H9 (cell line): ENCODE results near the gene ARSG. TPM values are rescaled to one million over a fixed set of nuclear protein-coding genes. Genes with fewer than 3 reads are reported as not detected.

Experiments used
- DNase-seq: peaks from one replicate; pipeline ENCODE4 v3.0.0-alpha.2; 2017
- H2AFZ ChIP-seq: one replicate; pipeline ENCODE4 v1.6.1; 2013; ENCODE audit warnings: mild to moderate bottlenecking, low read length, control low read depth, moderate library complexity
- H2AK5ac ChIP-seq: 2 replicates; pipeline ENCODE4 v1.6.1; 2013; ENCODE audit warnings: low read length, control low read depth, mixed read lengths; ENCODE audit not compliant: insufficient read length
- H2BK120ac ChIP-seq: one replicate; pipeline ENCODE4 v1.6.1; 2013; ENCODE audit warnings: low read depth, mild to moderate bottlenecking, low read length, control low read depth, inconsistent platforms; ENCODE audit not compliant: poor library complexity, severe bottlenecking
- H2BK12ac ChIP-seq: 2 replicates; pipeline ENCODE4 v1.6.1; 2013; ENCODE audit warnings: low read length, control low read depth, mixed read lengths, low read depth; ENCODE audit not compliant: insufficient read length
- H2BK15ac ChIP-seq: 2 replicates; pipeline ENCODE4 v1.6.1; 2013; ENCODE audit warnings: low read depth, low read length, control low read depth
- H2BK20ac ChIP-seq: one replicate; pipeline ENCODE4 v1.6.1; 2013; ENCODE audit warnings: low read depth, mild to moderate bottlenecking, low read length, control low read depth, inconsistent platforms; ENCODE audit not compliant: poor library complexity, severe bottlenecking
- H2BK5ac ChIP-seq: 2 replicates; pipeline ENCODE4 v1.6.1; 2013; ENCODE audit warnings: low read length, control low read depth, mixed read lengths; ENCODE audit not compliant: insufficient read length
- H3K14ac ChIP-seq: 2 replicates; pipeline ENCODE4 v1.6.1; 2013; ENCODE audit warnings: low read length, control low read depth; ENCODE audit not compliant: insufficient read depth
- H3K18ac ChIP-seq: 2 replicates; pipeline ENCODE4 v1.6.1; 2013; ENCODE audit warnings: low read depth, mild to moderate bottlenecking, mixed read lengths, low read length, control low read depth; ENCODE audit not compliant: insufficient read length
- H3K23ac ChIP-seq: 2 replicates; pipeline ENCODE4 v1.6.1; 2013; ENCODE audit warnings: low read length, control low read depth, mixed read lengths, low read depth; ENCODE audit not compliant: insufficient read length
- H3K23me2 ChIP-seq: 2 replicates; pipeline ENCODE4 v1.6.1; 2013; ENCODE audit warnings: low read depth, mild to moderate bottlenecking, mixed read lengths, low read length, control low read depth; ENCODE audit not compliant: insufficient read length, poor library complexity, severe bottlenecking
- H3K27ac ChIP-seq: 2 replicates; pipeline ENCODE4 v1.5.1; 2013; ENCODE audit warnings: low read length, control low read depth, mixed read lengths, low read depth; ENCODE audit not compliant: insufficient read length
- H3K27me3 ChIP-seq: 2 replicates; pipeline ENCODE4 v1.6.1; 2013; ENCODE audit warnings: low read length, control low read depth, inconsistent platforms; ENCODE audit not compliant: insufficient read depth
- H3K4ac ChIP-seq: 2 replicates; pipeline ENCODE4 v1.6.1; 2013; ENCODE audit warnings: low read depth, mild to moderate bottlenecking, control low read depth, inconsistent platforms, low read length, moderate library complexity
- H3K4me1 ChIP-seq: 2 replicates; pipeline ENCODE4 v1.6.1; 2013; ENCODE audit warnings: low read length, control low read depth, inconsistent platforms; ENCODE audit not compliant: insufficient read depth
- H3K4me2 ChIP-seq: 2 replicates; pipeline ENCODE4 v1.6.1; 2013; ENCODE audit warnings: low read length, control low read depth, mixed read lengths; ENCODE audit not compliant: insufficient read length, insufficient read depth
- H3K56ac ChIP-seq: 2 replicates; pipeline ENCODE4 v1.6.1; 2013; ENCODE audit warnings: low read depth, mild to moderate bottlenecking, mixed read lengths, low read length, control low read depth; ENCODE audit not compliant: insufficient read length
- H3K79me1 ChIP-seq: 2 replicates; pipeline ENCODE4 v1.6.1; 2013; ENCODE audit warnings: low read depth, mild to moderate bottlenecking, moderate library complexity, low read length, control low read depth, inconsistent platforms; ENCODE audit not compliant: insufficient read depth, poor library complexity, severe bottlenecking
- H3K79me2 ChIP-seq: 2 replicates; pipeline ENCODE4 v1.6.1; 2013; ENCODE audit warnings: low read length, control low read depth, inconsistent platforms; ENCODE audit not compliant: insufficient read depth
- H3K9ac ChIP-seq: 2 replicates; pipeline ENCODE4 v1.6.1; 2013; ENCODE audit warnings: low read length, control low read depth, mixed read lengths; ENCODE audit not compliant: insufficient read length; ENCODE audit errors: extremely low read depth
- H3K9me3 ChIP-seq: one replicate; pipeline ENCODE4 v1.6.1; 2013; ENCODE audit warnings: low read depth, low read length, inconsistent platforms; ENCODE audit not compliant: control insufficient read depth
- H3T11ph ChIP-seq: one replicate; pipeline ENCODE4 v1.6.1; 2013; ENCODE audit warnings: mild to moderate bottlenecking, low read length, control low read depth, inconsistent platforms
- H4K20me1 ChIP-seq: one replicate; pipeline ENCODE4 v1.6.1; 2013; ENCODE audit not compliant: control insufficient read depth, insufficient read length, insufficient read depth
- H4K5ac ChIP-seq: 2 replicates; pipeline ENCODE4 v1.6.1; 2013; ENCODE audit warnings: low read depth, mild to moderate bottlenecking, mixed read lengths, low read length, control low read depth; ENCODE audit not compliant: insufficient read length
- H4K8ac ChIP-seq: replicated peaks from 2 replicates; pipeline ENCODE4 v1.6.1; 2013; ENCODE audit warnings: low read length, control low read depth, mixed read lengths, low read depth; ENCODE audit not compliant: insufficient read length
- H4K91ac ChIP-seq: 2 replicates; pipeline ENCODE4 v1.6.1; 2013; ENCODE audit warnings: low read depth, mild to moderate bottlenecking, moderate library complexity, mixed read lengths, low read length, control low read depth; ENCODE audit not compliant: insufficient read length
- H3K27ac Mint-ChIP-seq, 3 experiments: 2 replicates in 2 of 3; 3 replicates in 1 of 3; pipeline ENCODE4 v1.8.0; 2020 to 2021; ENCODE audit warnings: mixed read lengths in 3 of 3, mild to moderate bottlenecking in 1 of 3, moderate library complexity in 1 of 3
- H3K27me3 Mint-ChIP-seq: 2 replicates; pipeline ENCODE4 v1.8.0; 2021; ENCODE audit warnings: low read depth, mild to moderate bottlenecking, moderate library complexity, mixed read lengths
- H3K36me3 Mint-ChIP-seq, 3 experiments: 2 replicates in 2 of 3; 3 replicates in 1 of 3; pipeline ENCODE4 v1.8.0; 2020 to 2021; ENCODE audit warnings: low read depth in 3 of 3, mixed read lengths in 3 of 3; ENCODE audit not compliant: insufficient read depth in 1 of 3
- H3K4me1 Mint-ChIP-seq, 2 experiments: 2 replicates each; pipeline ENCODE4 v1.8.0; 2020; ENCODE audit warnings: mixed read lengths in 2 of 2
- H3K4me3 Mint-ChIP-seq, 2 experiments: 2 replicates in 1 of 2; 3 replicates in 1 of 2; pipeline ENCODE4 v1.8.0; 2020 to 2021; ENCODE audit warnings: mild to moderate bottlenecking in 2 of 2, mixed read lengths in 2 of 2, moderate library complexity in 1 of 2
- H3K9me3 Mint-ChIP-seq, 2 experiments: 2 replicates in 1 of 2; 3 replicates in 1 of 2; pipeline ENCODE4 v1.8.0; 2020; ENCODE audit warnings: mild to moderate bottlenecking in 2 of 2, mixed read lengths in 2 of 2, moderate library complexity in 1 of 2
- CTCF ChIP-seq: fragments of 200-600 bp; sonication (generic); conservative IDR thresholded peaks from 3 replicates; pipeline ENCODE4 v1.8.0; 2021; ENCODE audit warnings: antibody characterized with exemption, mild to moderate bottlenecking
- WGBS: extraction: QIAGEN DNeasy Blood & Tissue Kit; methylation state at CpG from one replicate; pipeline ENCODE4 v1.1.7; 2013; ENCODE audit warnings: missing lambda C conversion rate, low lambda C conversion rate, mixed read lengths; ENCODE audit not compliant: insufficient read length; ENCODE audit errors: extremely low coverage; 5-methylcytosine and 5-hydroxymethylcytosine counted together
- total RNA-seq: library from RNA; stranded (reverse); gene quantifications from 2 replicates; pipeline ENCODE4 v1.2.1, GENCODE V29; 2021

ARSG gene
- total RNA-seq, 1 experiment from 2014 or later = 3.6 TPM

- Histone ChIP-seq H3K4me2 (no peak overlapping the region), H3K27ac (no peak overlapping the region), H3K9ac (no peak overlapping the region), H2BK120ac (no peak overlapping the region), H3K9me3 (no peaks in the 10 kb centered on the region), H3T11ph (no peak overlapping the region), H3K79me1 (no peaks in the 10 kb centered on the region), H4K5ac (no peak overlapping the region), H4K8ac (no peak overlapping the region), H3K79me2 (no peaks in the 10 kb centered on the region), H2AK5ac (no peak overlapping the region), H3K18ac (no peak overlapping the region), H3K14ac (no peak overlapping the region), H2BK20ac (no peak overlapping the region), H2BK15ac (no peak overlapping the region), H4K91ac (no peak overlapping the region), H4K20me1 (no peaks in the 10 kb centered on the region), H2BK12ac (no peak overlapping the region), H3K23me2 (no peaks in the 10 kb centered on the region), H3K4ac (no peak overlapping the region), H3K56ac (no peak overlapping the region), H3K27me3 (no peaks in the 10 kb centered on the region), H3K23ac (no peak overlapping the region), H2AFZ (no peak overlapping the region), H3K4me1 (no peaks in the 10 kb centered on the region), H2BK5ac (no peak overlapping the region)
- Mint-ChIP-seq H3K27ac (no peak overlapping the region), H3K27me3 (no peaks in the 10 kb centered on the region; the same call in 1 of the 2 replicates), H3K4me3 (no peak overlapping the region), H3K9me3 (no peaks in the 10 kb centered on the region), H3K4me1 (peaks cover 8 to 10% of the 10 kb centered on the region in 2 experiments), H3K36me3 (peaks cover 0 to 10% (median 0%) of the 10 kb centered on the region in 3 experiments; a peak in 3 of 7 replicates)
- DNase-seq = no peak
- no CpG with 5 or more reads among the region's 6 CpGs for WGBS
- no peak for TF ChIP-seq CTCF
Observed at GRCh38 chr17:68347380-68347779, 56.1 kb downstream of the ARSG start.
